Middle frontal gyrus (tissue), 1 donor: ENCODE data around the gene TRIM32.

ENCODE experiments used
- DNase-seq: peaks from one replicate; pipeline ENCODE4 v3.0.0-alpha.2; 2015; ENCODE audit warnings: low spot score; ENCODE audit errors: extremely low spot score

Gene TRIM32

DNA sequence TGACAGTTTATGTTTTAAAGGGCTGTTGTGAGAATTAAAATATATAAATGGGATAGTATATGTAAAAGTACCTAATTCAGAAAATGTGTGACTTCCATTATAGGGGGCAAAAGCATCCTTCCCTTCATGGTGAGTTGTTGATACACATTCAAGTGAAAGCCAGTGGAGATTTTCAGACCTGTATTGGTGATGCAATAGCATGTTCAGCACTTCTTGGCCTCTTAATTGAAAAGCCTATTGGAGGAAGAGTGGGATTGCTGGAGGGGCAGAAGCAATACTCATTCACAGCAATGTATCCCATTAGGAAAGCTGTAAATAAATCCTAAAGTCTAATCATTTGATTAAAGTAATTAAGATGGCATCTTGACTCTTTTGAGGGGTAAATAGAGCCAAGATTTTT, 17.4 kb downstream of the TRIM32 start:
- no peak for DNase-seq

DNA sequence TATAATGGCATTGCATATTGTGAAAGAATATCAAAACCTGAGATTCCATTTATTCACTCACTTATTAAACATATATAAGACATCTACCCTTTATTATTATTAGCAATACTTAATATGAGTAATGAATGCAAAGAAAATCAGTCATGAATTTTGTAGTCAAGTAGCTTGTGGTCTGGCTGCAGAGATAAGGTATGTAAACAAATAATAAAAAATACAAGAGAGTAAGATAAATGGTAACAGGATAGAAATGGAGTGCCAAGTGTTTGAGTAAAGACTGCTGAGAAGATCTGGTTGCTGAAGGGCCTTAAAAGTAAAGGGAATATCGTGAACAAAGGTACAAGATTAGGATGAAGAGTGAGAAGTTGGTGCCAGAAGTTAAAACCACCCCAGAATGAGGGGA, 18.4 kb downstream of the TRIM32 start:
- no peak for DNase-seq

DNA sequence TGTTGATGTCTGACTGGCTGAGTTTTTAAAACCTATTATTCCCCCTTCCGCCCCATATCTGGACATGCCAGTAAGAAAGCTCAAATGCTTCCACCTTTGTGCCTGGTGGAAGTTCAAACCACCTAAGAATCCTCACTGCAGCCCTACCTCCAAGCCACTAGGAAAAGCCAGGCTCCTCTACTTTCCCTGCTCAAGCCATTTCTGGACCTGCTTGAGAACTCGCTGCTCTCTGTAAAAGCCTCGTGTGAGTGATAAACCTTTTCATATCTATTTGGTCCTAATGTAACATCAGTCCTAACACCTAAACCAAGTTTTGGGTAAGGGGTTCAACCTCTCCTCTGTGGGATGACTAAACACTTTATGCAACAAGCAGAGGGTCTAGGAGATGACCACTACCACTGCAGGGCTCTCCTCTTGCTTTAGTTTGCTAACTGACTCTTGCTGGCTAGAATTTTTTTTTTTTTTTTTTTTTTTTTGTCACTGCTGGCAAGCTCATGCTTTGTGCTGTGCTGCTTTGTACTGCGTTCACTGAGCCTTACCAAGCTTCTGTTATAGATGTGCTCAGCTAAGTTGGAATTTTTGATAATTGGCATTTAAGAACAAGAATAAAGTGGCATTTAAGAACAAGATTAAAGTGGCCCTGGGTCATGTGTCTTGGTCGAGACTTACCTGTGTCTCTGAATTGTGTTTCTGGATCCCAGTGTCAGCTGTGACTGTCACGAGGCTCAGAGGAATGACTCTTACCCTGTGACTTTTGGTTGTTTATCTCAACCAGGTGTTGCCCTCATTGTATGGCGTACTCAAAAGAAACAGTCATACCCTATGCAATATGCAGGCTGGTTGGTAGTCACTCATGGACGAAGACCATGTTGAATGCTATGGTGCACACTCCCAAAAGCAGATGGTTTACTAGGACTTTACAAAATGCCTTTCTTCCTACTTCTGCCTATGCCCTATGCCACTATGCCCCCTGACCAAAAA, 19.5 kb downstream of the TRIM32 start:
- DNase-seq: no peak

DNA sequence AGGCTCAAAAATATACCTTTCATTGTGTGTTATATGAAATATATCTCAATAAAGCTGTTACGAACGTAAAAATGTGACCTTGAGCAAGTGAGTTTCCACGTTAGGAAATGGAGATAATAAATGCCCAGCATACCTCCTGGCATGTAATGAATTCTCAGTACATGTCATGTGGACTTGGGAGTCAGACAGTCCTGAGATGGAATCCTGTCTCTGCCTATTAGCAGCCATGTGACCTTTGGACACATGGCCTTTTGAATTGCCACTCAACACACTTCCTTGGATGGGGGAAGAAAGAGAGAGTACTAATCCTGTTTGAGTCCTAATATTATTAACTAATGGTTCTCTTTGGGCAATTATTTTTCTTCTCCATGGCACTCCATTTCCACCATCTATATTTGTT, 25.7 kb downstream of the TRIM32 start:
- no peak for DNase-seq

DNA sequence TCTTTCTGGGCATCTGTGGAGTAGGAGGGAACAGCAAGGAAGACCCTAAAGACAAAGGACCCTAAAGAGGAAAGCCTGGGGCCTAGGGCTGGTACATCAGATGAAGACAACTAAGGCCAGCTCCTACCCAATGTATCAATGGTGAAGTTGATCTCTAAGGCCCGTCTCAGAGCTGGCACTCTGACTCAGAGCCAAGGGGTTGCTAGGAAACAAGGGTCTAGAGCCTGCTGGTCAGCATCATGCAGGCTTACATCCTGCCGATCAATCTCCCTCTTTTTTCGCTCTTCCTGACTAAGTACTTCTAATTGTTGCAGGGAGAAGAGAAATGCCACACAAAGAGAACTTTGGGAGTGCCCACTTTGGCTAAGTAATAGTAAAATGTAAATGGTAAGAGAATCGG, 26.2 kb downstream of the TRIM32 start:
- DNase-seq: no peak

DNA sequence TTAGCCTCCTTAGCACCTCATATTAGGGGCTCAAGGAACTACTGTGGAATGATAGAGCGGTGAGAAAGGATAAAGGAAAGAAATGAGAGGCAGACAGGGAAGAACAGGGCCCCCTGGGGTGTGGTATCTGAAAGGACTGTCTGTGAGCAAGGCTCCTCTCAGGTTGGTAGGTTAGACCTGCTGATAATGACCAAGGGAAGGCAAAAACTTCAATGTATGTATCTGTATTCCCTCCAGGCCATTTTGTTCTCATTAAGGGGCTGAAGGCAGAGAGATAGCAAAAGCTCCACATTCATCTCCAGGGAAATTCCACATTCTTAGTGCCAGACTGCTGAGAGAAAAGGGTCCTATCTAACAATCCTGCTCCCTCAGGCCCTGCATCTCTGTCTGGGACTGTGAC, 28.6 kb downstream of the TRIM32 start:
- DNase-seq: no peak

DNA sequence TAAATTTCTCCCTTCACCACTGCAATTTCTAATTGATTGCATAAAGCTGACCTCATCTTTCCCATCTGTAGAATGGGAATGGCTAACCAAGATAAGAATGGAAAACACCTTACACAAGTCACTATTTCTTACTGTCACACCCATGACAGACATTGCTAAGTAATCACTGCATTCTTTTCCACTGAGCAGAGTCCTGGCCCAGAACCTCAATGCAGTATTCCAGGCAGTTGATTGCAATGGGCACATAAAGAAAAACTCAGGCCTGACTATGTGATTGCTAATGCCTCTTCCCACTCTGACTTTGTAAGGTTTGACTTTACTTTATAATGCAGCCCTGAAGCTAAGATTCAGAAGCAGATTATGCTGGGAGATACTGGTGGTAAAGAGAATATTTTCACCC, 29.3 kb downstream of the TRIM32 start:
- no peak for DNase-seq

DNA sequence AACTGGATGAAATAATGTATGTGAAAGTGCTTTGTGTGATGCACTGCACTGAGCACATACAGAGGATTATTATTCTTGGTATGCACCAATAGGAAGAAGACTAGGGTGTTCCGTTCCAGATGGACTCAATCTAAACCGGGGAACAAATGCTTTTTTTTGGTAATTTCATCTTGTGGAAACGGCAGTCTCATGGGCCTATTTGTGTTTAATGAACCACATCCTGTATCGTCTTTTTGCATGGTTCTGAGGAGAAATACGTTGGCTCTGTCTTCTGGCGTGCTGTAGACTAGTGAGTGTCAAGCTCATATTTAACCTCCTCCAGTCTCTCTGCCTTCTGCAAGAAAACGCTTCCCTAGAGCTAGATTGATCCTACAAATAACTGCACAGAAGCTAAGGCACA, 30.0 kb downstream of the TRIM32 start:
- DNase-seq: no peak

DNA sequence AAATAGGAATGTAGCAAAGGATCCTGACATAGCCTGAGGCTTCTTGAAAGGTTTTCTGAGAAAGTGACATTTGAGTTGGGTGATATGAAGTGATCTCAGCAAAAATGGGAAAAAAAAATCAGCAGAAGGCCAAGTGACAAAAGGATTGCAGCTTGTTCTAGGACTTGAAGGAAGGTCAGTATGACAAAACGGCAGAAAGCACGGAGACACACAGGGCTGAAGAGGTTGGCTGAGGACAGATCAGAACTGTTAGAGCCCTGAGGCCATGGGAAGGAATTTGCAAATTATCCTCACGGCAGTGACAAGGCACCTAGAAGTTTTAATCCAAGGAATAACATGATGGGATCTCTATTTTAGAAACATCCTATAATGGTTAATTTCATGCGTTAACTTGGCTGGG, 31.0 kb downstream of the TRIM32 start:
- no peak for DNase-seq

DNA sequence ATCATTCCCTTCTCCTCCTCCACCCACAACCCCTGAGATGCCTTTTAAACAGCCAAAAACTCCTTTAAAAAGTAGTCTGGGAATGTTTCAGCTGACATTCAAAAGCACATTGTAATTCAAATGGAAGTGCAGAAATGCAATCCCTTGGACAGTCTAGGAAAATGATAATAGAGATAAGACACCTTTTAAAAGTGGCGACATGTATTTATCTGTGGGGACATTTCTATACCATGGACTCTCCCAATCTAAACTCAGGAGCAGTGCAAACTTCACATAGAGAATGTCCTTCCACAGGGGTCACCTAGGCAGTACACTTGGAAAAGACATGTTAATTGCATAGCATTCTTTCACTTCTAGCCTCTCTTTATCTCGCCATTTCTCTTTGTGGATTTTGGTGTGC, 33.0 kb downstream of the TRIM32 start:
- DNase-seq: no peak

DNA sequence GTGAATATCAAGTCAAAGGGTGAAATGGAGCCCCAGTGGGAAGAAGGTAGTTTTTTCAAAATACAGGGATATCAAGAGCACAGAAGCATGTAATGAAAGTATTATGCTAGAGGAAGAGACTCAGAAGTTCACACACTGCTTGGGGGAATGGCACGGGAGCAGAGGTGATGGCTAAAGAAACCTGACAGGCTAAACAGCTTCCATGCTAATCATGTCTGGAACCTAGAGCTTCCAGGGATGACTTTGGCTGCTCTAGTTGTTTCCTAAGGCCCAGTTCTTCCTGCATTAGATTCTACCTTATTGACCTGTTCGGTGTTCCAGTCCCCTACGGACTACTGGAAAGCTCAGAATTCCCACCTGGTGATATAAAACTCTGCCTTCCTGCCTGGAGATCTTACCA, 34.3 kb downstream of the TRIM32 start:
- DNase-seq: no peak

DNA sequence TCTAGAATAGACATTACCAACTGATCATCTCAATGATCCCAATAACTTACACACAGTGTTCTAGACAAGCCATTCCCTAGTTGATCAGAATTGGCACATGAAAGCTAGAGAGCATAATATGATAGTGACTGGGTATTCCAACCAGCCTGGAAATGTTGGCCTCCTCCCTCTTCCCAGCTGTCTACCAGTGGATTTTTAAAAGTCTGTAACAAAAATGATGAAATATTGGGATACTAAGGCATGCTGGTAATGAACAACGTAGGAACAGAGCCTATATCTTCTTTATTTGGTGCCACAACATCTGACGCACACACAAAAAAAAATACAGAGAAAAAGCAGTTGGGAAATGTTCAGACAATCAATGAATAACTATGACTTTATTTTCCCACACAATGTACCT, 34.8 kb downstream of the TRIM32 start:
- no peak for DNase-seq

DNA sequence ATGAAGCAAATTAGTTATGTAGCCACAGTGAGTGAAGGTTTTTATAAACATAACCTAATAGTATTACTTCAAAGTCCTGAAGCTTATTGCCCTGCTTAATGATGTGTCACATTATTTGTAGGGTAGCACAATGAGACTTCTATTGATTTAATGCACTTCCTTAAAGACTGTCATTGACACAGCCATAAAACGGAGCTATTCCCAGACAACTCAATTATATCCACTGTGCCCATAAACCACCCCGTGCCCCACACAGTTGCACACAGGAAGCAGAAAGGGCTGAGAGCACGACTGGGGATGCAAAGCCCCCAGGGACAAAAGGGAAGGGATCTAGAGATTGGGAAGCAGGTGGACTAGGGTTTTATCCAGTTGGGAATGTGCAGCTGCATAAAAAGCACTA, 37.0 kb downstream of the TRIM32 start:
- no peak for DNase-seq

DNA sequence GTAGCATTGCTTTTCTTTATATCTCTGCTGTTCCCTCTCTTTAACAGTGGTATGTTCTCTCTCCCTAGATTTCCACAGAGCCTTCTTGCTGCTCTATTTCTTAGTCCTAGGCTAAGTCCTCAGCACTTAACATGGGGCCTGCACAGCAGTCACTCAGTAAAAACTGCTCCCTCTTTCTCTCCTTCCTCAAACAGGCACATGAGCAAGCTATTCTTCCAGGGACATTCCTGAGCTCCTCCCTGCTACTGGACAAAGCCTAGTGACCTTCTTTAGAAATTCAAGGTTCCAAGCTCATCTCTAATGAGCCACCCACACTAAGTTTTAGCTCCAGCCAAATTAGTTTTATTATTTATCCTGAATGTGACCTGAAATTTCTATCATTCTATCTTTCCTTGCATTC, 39.5 kb downstream of the TRIM32 start:
- DNase-seq: no peak

DNA sequence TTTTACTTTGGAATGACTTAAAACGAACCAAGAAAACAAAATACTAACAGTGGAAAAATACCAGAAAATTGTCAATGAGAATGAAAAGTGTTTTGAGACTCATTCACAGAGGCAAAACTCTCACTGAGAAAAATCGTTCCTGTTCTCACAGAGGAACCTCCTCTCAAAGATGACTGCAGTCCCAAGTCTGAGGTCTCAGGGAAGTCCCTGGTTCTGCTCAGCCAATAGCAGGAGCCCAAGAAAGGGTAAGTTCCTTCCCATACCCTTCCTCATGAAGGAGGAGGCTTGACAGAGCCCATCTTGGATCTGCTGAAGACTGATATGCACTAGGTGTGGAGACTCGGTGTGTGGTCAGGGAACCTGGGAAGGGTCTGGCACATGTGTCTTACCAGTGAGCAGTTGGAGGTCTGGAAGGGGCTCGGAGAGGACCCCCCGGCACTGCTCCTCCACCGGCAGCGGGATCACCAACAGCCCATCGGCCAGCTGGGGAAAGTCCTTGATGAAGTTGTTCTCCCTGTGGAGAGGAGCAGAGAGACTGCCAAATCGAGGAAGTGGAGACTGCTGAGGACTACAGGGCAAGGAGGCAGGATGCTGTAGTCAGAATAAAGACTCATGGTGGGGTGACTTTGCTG, 46.0 kb downstream of the TRIM32 start:
- no peak for DNase-seq

DNA sequence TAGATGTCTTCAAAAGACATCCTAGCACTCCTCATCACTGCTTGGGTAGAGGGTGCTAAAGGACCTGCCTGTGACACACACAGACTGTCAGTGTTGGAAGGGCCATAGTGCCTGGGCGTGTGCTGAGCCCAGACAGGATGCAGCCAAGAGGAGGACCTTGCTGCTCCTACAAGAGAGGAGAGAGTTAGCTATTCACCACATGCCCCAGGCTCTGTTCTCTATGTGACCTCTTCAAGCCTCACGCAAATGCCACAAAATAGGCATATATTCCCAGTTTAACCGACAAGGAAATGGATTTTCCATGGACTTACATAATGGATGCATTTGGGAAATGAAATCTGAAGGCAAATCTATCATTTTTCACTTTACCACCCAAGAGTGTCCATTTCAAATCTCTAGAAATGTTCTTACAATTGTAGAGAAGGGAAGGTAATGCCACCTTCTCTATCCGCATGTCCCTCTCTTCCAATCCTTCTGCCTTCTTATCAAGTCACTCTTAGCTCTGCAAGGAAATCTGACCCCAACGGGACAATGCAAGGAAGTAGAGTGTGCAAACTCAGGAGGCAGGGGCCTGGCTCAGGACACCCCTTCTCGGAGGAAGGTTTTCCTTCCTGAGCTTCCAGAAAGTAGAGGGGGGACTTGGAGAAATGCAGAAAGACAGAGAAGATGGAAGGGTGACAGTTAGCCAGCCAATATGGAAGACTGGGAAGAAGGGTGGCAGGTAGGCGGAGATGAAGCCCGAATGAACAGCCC, 49.5 kb downstream of the TRIM32 start:
- DNase-seq: no peak

DNA sequence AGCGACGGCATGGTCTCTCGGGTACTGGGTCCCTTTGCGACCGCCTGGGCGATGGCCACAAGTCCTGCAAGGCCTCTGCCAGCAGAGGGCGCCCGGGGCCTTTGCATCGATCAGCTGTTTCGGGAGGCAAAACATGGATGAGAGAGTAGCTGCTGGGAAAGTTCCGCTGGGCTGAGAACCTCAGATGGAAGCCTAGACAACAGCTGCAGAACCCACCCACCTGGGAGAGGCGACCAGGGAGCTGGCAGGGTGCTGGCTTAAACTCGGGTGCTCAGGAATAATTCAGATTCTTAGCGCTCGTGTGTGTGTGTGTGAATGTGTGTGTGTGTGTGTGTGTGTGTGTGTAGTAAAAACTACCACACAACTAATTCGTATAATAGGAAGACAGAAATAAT, 50.0 kb downstream of the TRIM32 start:
- peak; percentile 80 for DNase-seq

DNA sequence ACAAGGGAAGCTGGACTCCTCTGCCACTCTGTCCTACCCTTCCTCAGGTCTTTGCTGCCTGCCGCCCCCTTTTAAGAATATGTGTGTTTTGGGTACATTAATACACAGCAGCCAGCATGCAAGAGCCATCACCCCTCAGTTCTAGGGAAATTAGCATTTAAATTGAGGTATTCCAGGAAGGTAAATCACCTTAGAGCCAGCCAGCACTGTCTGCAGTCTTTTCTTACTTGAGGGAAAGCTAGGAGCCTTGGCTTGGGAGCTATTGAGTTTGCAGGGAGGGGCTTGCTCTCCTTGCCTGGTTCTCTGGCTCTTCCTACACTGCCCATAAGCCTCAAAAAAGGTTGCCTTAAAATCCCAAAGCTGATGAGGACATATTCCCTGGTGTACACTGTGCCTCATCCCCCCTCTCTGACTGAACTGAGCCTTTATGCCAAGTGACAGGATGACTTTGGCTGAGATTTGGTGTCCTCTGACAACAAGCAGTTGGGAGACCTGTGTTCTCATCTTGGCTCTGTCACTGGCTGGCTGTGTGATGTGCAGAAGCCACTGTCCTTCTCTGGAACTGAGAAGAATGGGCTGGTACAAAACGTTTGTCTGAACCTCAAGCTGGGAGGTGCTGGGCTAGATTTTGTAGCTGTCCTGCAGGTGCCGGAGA, 54.1 kb downstream of the TRIM32 start:
- no peak for DNase-seq

DNA sequence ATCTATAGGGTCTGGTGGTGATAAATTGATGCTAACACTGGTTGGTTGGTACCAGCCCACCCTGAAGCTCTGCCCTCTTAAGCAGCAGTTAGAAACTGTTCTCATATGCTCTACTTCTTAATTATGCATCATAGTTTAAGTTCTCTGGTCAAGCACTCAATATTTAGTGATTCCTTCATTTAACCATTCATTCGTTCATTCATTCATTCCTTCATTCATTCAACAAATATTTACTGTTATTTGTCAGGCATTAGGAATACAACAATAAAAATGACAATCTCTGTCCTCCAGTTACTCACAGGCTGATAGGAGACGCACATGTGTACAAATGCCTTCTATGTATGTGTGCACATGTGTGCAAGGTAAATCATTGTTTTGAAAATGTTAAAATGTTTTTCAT, 54.6 kb downstream of the TRIM32 start:
- no peak for DNase-seq

DNA sequence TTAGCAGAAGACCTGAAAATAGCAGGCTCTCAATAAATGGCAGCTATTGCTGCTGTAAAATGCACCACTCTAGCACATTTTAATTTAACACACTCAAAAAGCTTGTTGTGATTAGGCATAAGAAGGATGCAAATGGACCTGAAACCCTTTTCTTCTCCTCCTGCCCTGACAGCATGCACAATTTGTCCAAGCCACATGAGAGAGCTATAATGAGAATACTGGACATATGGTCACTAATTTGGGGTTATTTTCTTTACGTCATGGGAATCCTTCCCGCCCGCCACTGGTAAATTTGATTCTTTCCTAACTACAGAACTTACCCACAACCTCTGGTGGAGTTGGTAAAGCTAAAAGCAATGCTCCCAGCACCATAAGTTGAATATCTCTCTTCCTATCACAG, 62.1 kb downstream of the TRIM32 start:
- DNase-seq: no peak

DNA sequence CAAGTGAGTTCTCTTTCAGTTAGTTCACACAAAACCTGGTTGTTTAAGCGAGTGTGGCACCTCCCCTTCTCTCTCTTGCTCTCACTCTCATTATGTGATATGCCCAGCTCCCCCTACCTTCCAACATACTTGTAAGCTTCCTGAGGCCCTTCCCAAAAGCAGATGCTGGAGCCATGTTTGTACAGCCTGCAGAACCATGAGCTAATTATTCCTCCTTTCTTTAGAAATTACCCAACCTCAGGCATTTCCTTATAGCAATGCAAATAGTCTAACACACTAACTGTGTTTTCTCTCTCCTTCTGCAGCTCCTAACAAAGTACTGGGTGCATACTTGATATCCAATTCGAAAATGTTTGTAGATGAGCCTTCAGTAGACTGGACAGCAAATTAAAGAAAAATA, 62.7 kb downstream of the TRIM32 start:
- DNase-seq: no peak

DNA sequence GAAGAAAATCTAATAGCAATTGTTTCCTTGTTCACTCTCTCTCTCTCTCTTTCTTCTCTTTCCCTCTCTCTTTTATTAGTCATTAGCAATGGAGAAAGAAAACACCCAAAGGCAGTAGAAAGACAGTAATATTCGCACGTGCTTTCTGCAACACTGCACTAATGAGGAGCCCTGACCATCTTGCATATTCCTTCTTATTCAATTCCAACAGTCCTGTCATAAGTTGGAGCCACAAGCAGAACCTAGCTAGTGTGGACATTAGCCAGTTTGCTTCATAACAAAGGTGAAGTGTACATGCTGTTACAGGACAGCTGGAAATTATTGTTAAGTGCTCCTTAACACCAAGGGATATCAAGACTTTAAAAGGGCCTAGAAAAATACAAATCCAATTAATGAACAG, 63.4 kb downstream of the TRIM32 start:
- DNase-seq: no peak
